Body of pancreas (tissue), 4 donors: ENCODE results near the gene BANF2.

Experiments used
- POLR2A ChIP-seq, 3 donors: fragments of 450-650 bp; IDR thresholded peaks; one replicate each; pipeline ENCODE4 v1.6.1; 2016; ENCODE audit warnings: antibody characterized with exemption in 3 of 3, mild to moderate bottlenecking in 2 of 3
- TF ChIP-seq, protein P1 (sequence below), 7 experiments: fragments of 450-650 bp in 4 of 7; fragments of 200-600 bp in 3 of 7; sonication (generic) in 3 of 7; IDR thresholded peaks; one replicate each; pipeline ENCODE4 v1.5.1; 2016 to 2019; ENCODE audit warnings: antibody characterized with exemption in 7 of 7

DNA sequence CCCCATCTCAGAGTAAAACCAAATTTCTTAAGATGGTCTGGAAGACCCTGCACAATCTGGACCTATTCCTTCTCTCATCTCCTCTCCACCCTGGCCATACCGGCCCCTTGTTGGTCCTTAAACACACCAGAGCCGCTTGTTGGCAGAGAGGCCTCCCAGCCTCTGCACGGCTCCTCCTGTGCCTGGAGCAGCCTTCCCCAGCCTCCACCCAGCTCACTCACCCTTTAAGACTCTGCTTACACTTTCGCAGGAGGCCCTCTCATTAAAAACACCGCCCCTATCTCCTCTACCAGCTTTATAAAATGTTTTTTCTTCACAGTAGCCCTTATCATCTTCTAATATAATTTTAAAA is 49.8 kb downstream of the BANF2 start:
- TF ChIP-seq, protein P1, sequence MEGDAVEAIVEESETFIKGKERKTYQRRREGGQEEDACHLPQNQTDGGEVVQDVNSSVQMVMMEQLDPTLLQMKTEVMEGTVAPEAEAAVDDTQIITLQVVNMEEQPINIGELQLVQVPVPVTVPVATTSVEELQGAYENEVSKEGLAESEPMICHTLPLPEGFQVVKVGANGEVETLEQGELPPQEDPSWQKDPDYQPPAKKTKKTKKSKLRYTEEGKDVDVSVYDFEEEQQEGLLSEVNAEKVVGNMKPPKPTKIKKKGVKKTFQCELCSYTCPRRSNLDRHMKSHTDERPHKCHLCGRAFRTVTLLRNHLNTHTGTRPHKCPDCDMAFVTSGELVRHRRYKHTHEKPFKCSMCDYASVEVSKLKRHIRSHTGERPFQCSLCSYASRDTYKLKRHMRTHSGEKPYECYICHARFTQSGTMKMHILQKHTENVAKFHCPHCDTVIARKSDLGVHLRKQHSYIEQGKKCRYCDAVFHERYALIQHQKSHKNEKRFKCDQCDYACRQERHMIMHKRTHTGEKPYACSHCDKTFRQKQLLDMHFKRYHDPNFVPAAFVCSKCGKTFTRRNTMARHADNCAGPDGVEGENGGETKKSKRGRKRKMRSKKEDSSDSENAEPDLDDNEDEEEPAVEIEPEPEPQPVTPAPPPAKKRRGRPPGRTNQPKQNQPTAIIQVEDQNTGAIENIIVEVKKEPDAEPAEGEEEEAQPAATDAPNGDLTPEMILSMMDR (IDR thresholded peaks at IDR 0.05), result no peak
- no peak for TF ChIP-seq POLR2A (IDR thresholded peaks at IDR 0.05)
